Measurements from ENCODE around the gene ARSB. TPM values are rescaled to one million over a fixed set of nuclear protein-coding genes. Genes with fewer than 3 reads are reported as not detected.
A peak's percentile ranks its signal among the peaks of the same experiment; 100 is the strongest.

The ARSB gene
- total RNA-seq, 1 experiment from 2014 or later: 11.4 TPM

GRCh38 chr5:78926252-78926651 is 58.9 kb downstream of the ARSB start:
- no peaks in the 10 kb centered on the region for H3K79me2 ChIP-seq (ENCODE audit: insufficient read depth, low read length)
- H3K27ac ChIP-seq (ENCODE audit: insufficient read length, low read depth, low read length): no peak overlapping the region
- H3K9me3 Mint-ChIP-seq: no peaks in the 10 kb centered on the region
- peak overlapping the region in 2 of 3 experiments; percentile 55 to 94; a peak in 5 of 7 replicates for H3K27ac Mint-ChIP-seq
- peaks cover 34 to 49% of the 10 kb centered on the region in 2 experiments for H3K4me1 Mint-ChIP-seq
- peak overlapping the region in 1 of 2 experiments; percentile 27; a peak in 3 of 5 replicates for H3K4me3 Mint-ChIP-seq
- H3K9ac ChIP-seq (ENCODE audit: extremely low read depth, insufficient read length, low read length): no peak overlapping the region
- H3K14ac ChIP-seq (ENCODE audit: insufficient read depth, low read length): no peak overlapping the region
- H2BK20ac ChIP-seq (ENCODE audit: low read depth, low read length, poor library complexity, severe bottlenecking): no peak overlapping the region
- no peak overlapping the region for H4K5ac ChIP-seq (ENCODE audit: insufficient read length, low read depth, low read length)
- no peaks in the 10 kb centered on the region for H3K79me1 ChIP-seq (ENCODE audit: insufficient read depth, low read depth, low read length, poor library complexity, severe bottlenecking)
- no peak overlapping the region for H2BK120ac ChIP-seq (ENCODE audit: low read depth, low read length, poor library complexity, severe bottlenecking)
- no peak overlapping the region for H3K18ac ChIP-seq (ENCODE audit: insufficient read length, low read depth, low read length)
- no peak overlapping the region for H3K56ac ChIP-seq (ENCODE audit: insufficient read length, low read depth, low read length)
- H3K36me3 Mint-ChIP-seq (ENCODE audit: insufficient read depth in 1 of 3, low read depth in 3 of 3): no peaks in the 10 kb centered on the region
- H3K9me3 ChIP-seq (ENCODE audit: control insufficient read depth, low read depth, low read length): no peaks in the 10 kb centered on the region
- H2BK15ac ChIP-seq (ENCODE audit: low read depth, low read length): no peak overlapping the region
- H3K4me2 ChIP-seq (ENCODE audit: insufficient read depth, insufficient read length, low read length): peak overlapping the region; percentile 23
- no peaks in the 10 kb centered on the region for H4K20me1 ChIP-seq (ENCODE audit: control insufficient read depth, insufficient read depth, insufficient read length)
- WGBS (ENCODE audit: extremely low coverage, insufficient read length, low lambda C conversion rate): no CpG with 5 or more reads among the region's 2 CpGs
- H2AFZ ChIP-seq (ENCODE audit: low read length): no peak overlapping the region
- no peak overlapping the region for H3K23ac ChIP-seq (ENCODE audit: insufficient read length, low read depth, low read length)
- peaks cover 7% of the 10 kb centered on the region for H3K4me1 ChIP-seq (ENCODE audit: insufficient read depth, low read length)
- no peaks in the 10 kb centered on the region for H3K23me2 ChIP-seq (ENCODE audit: insufficient read length, low read depth, low read length, poor library complexity, severe bottlenecking)
- no peak overlapping the region for H4K91ac ChIP-seq (ENCODE audit: insufficient read length, low read depth, low read length)
- DNase-seq: no peak
- H2BK12ac ChIP-seq (ENCODE audit: insufficient read length, low read depth, low read length): no peak overlapping the region
- no peak for TF ChIP-seq CTCF (conservative IDR thresholded peaks at IDR 0.05)
- H3K4ac ChIP-seq (ENCODE audit: low read depth, low read length): no peak overlapping the region
- H4K8ac ChIP-seq (replicated peaks; ENCODE audit: insufficient read length, low read depth, low read length): no peak overlapping the region
- H2AK5ac ChIP-seq (ENCODE audit: insufficient read length, low read length): no peak overlapping the region
- peaks cover 1% of the 10 kb centered on the region; the same call in 1 of the 2 replicates for H3K27me3 Mint-ChIP-seq (ENCODE audit: low read depth)
- no peak overlapping the region for H2BK5ac ChIP-seq (ENCODE audit: insufficient read length, low read length)
- H3K27me3 ChIP-seq (ENCODE audit: insufficient read depth, low read length): no peaks in the 10 kb centered on the region
- no peak overlapping the region for H3T11ph ChIP-seq (ENCODE audit: low read length)

Data from H9 (cell line).